Activated B cell treated with CpG ODN at 0.5 μM for 24 hours (primary cell): Measurements from ENCODE around the gene SYCE3. TPM values are rescaled to one million over a fixed set of nuclear protein-coding genes. Genes with fewer than 3 reads are reported as not detected.
A peak's percentile ranks its signal among the peaks of the same experiment; 100 is the strongest.
"Not testable (repeated sequence)": the region's sequence is repeated elsewhere in the genome, so short reads cannot be mapped to it uniquely, and the experiment has no call there.

Experiments
- ATAC-seq: fragments of 200-7000 bp; cut with Tn5 transposase; one replicate; pipeline ENCODE4 v1.10.0; 2021; ENCODE audit warnings: low read depth, mild to moderate bottlenecking, moderate library complexity
- CTCF ChIA-PET: fragments of 350-600 bp; sonication (Branson Sonifier 250); formaldehyde crosslinking; loops from one replicate; lab custom pipeline; 2021; ENCODE audit warnings: antibody characterized with exemption; lab: Charles Lee
- POLR2A ChIA-PET: fragments of 350-600 bp; sonication (Branson Sonifier 250); formaldehyde crosslinking; loops from one replicate; lab custom pipeline; 2021; ENCODE audit warnings: antibody characterized with exemption; lab: Charles Lee
- DNase-seq: peaks from one replicate; pipeline ENCODE4 v3.0.0; 2022
- H3K27ac Mint-ChIP-seq: one replicate; pipeline ENCODE4 v1.8.0; 2020; ENCODE audit warnings: mixed read lengths
- H3K27me3 Mint-ChIP-seq: one replicate; pipeline ENCODE4 v1.8.0; 2021; ENCODE audit warnings: mixed read lengths
- H3K36me3 Mint-ChIP-seq: one replicate; pipeline ENCODE4 v1.8.0; 2021; ENCODE audit warnings: low read depth, mixed read lengths
- H3K4me1 Mint-ChIP-seq: one replicate; pipeline ENCODE4 v1.8.0; 2021; ENCODE audit warnings: mixed read lengths
- H3K4me3 Mint-ChIP-seq: one replicate; pipeline ENCODE4 v1.8.0; 2020; ENCODE audit warnings: mild to moderate bottlenecking, mixed read lengths
- H3K9me3 Mint-ChIP-seq: one replicate; pipeline ENCODE4 v1.8.0; 2020; ENCODE audit warnings: mixed read lengths
- CTCF ChIP-seq: fragments of 200-600 bp; IDR thresholded peaks from one replicate; pipeline ENCODE4 v1.8.0; 2022; ENCODE audit warnings: antibody characterized with exemption, mild to moderate bottlenecking
- intact Hi-C: fragments of 100-400 bp; cut with micrococcal nuclease; formaldehyde crosslinking; loops from one replicate; pipeline ENCODE4 v1.15.1; 2024
- total RNA-seq: library from RNA; stranded (reverse); gene quantifications from 2 replicates; pipeline ENCODE4 v1.2.3, GENCODE V29; 2022

SYCE3 gene
- total RNA-seq, 1 donor from 2014 or later, result not detected

- Mint-ChIP-seq H3K4me1 (peaks cover 54% of the 10 kb centered on the region), H3K27me3 (no peaks in the 10 kb centered on the region), H3K4me3 (peak overlapping the region; percentile 52), H3K27ac (peak overlapping the region; percentile 82), H3K9me3 (peaks cover 2% of the 10 kb centered on the region), H3K36me3 (peaks cover 9% of the 10 kb centered on the region)
- CTCF ChIA-PET, result interaction anchor here (1.0 kb wide), 1 partner anchor 19 kb away, joined by 6 read pairs; the partner anchor contains the start of gene SCO2
- no peak for ATAC-seq
- POLR2A ChIA-PET, result interaction anchor here (0.6 to 16.7 kb wide), 6 partner anchors 10 to 38 kb away, joined by 3 to 946 read pairs (median 6); partner anchors contain the start of genes CHKB, LMF2, NCAPH2 and SCO2
- intact Hi-C loops, result loop anchor here (1.0 to 10.0 kb wide), 6 partner anchors 13 to 580 kb away; partner anchors contain the start of gene PIM3
- TF ChIP-seq CTCF, result no peak
- no peak for DNase-seq
These were observed 17.9 kb downstream of the SYCE3 start for GRCh38 chr22:50544746-50545253.

- no peak for TF ChIP-seq CTCF
- H3K27me3 Mint-ChIP-seq, result no peaks in the 10 kb centered on the region
- H3K4me3 Mint-ChIP-seq, result peak overlapping the region; percentile 60
- ChIA-PET CTCF (interaction anchor here (1.0 kb wide), 1 partner anchor 19 kb away, joined by 6 read pairs; the partner anchor contains the start of gene SCO2), POLR2A (interaction anchor here (0.6 to 16.7 kb wide), 5 partner anchors 11 to 36 kb away, joined by 3 to 946 read pairs (median 6); partner anchors contain the start of genes LMF2, NCAPH2, SCO2 and SYCE3)
- H3K36me3 Mint-ChIP-seq, result peaks cover 9% of the 10 kb centered on the region
- ATAC-seq (peak; percentile 38), DNase-seq (peak; percentile 80)
- H3K4me1 Mint-ChIP-seq, result peaks cover 56% of the 10 kb centered on the region
- intact Hi-C loops, result loop anchor here (1.0 to 10.0 kb wide), 6 partner anchors 13 to 579 kb away; partner anchors contain the start of gene PIM3
- H3K27ac Mint-ChIP-seq, result peak overlapping the region; percentile 82
- H3K9me3 Mint-ChIP-seq, result peaks cover 2% of the 10 kb centered on the region
These were observed 18.5 kb downstream of the SYCE3 start for GRCh38 chr22:50544078-50544745.

GRCh38 chr22:50542416-50542927 is 20.2 kb downstream of the SYCE3 start:
- no peak for DNase-seq

GRCh38 chr22:50541667-50542026 is 21.1 kb downstream of the SYCE3 start:
- peaks cover 68% of the 10 kb centered on the region for H3K4me1 Mint-ChIP-seq
- not testable (repeated sequence) for H3K36me3 Mint-ChIP-seq, ATAC-seq, H3K27me3 Mint-ChIP-seq, DNase-seq, H3K9me3 Mint-ChIP-seq
- peak overlapping the region; percentile 91 for H3K27ac Mint-ChIP-seq
- CTCF ChIA-PET, result interaction anchor here (1.1 to 4.6 kb wide), 3 partner anchors 16 to 79 kb away, joined by 3 to 46 read pairs (median 14); partner anchors contain the start of gene SCO2
- intact Hi-C loops, result loop anchor here (5.0 to 10.0 kb wide), 2 partner anchors 69 to 577 kb away; partner anchors contain the start of gene PIM3
- peak overlapping the region; percentile 85 for H3K4me3 Mint-ChIP-seq
- POLR2A ChIA-PET, result interaction anchor here (1.0 to 16.7 kb wide), 13 partner anchors 9 to 351 kb away, joined by 3 to 946 read pairs (median 13); partner anchors contain the start of genes CHKB, LMF2, NCAPH2 and SCO2

More at GRCh38 chr22:50542416-50542927, 20.2 kb downstream of the SYCE3 start:
- no peaks in the 10 kb centered on the region for H3K27me3 Mint-ChIP-seq
- ChIA-PET CTCF (interaction anchor here (0.6 to 4.6 kb wide), 4 partner anchors 8 to 78 kb away, joined by 3 to 46 read pairs (median 9); partner anchors contain the start of gene SCO2), POLR2A (interaction anchor here (1.0 to 16.7 kb wide), 7 partner anchors 12 to 352 kb away, joined by 3 to 946 read pairs (median 5); partner anchors contain the start of genes CHKB, LMF2, NCAPH2 and SCO2)
- H3K36me3 Mint-ChIP-seq, result peaks cover 9% of the 10 kb centered on the region
- TF ChIP-seq CTCF, result no peak
- ATAC-seq, result peak; percentile 2
- peaks cover 66% of the 10 kb centered on the region for H3K4me1 Mint-ChIP-seq
- intact Hi-C loops, result loop anchor here (5.0 to 10.0 kb wide), 2 partner anchors 70 to 578 kb away; partner anchors contain the start of gene PIM3
- H3K27ac Mint-ChIP-seq, result peak overlapping the region; percentile 91
- peak overlapping the region; percentile 85 for H3K4me3 Mint-ChIP-seq
- peaks cover 2% of the 10 kb centered on the region for H3K9me3 Mint-ChIP-seq

GRCh38 chr22:50540381-50540780 is 22.3 kb downstream of the SYCE3 start:
- POLR2A ChIA-PET, result interaction anchor here (0.6 to 16.7 kb wide), 21 partner anchors 8 to 604 kb away, joined by 3 to 946 read pairs (median 6); partner anchors contain the start of genes CHKB, LMF2, NCAPH2 and SCO2
- ATAC-seq, result no peak
- peaks cover 2% of the 10 kb centered on the region for H3K9me3 Mint-ChIP-seq
- TF ChIP-seq CTCF, result no peak
- no peaks in the 10 kb centered on the region for H3K27me3 Mint-ChIP-seq
- DNase-seq, result no peak
- H3K4me1 Mint-ChIP-seq, result peaks cover 67% of the 10 kb centered on the region
- peaks cover 9% of the 10 kb centered on the region for H3K36me3 Mint-ChIP-seq
- intact Hi-C loops, result loop anchor here (5.0 to 10.0 kb wide), 2 partner anchors 68 to 576 kb away; partner anchors contain the start of gene PIM3
- H3K4me3 Mint-ChIP-seq, result peak overlapping the region; percentile 85
- H3K27ac Mint-ChIP-seq, result peak overlapping the region; percentile 91
- CTCF ChIA-PET, result interaction anchor here (1.1 to 4.6 kb wide), 5 partner anchors 8 to 81 kb away, joined by 3 to 46 read pairs (median 14); partner anchors contain the start of genes SCO2 and SYCE3
